H9 (cell line): Measurements from ENCODE around the gene BLOC1S3. TPM values are rescaled to one million over a fixed set of nuclear protein-coding genes. Genes with fewer than 3 reads are reported as not detected.

Experiments
- DNase-seq: peaks from one replicate; pipeline ENCODE4 v3.0.0-alpha.2; 2017
- H2AFZ ChIP-seq: one replicate; pipeline ENCODE4 v1.6.1; 2013; ENCODE audit warnings: mild to moderate bottlenecking, low read length, control low read depth, moderate library complexity
- H2AK5ac ChIP-seq: 2 replicates; pipeline ENCODE4 v1.6.1; 2013; ENCODE audit warnings: low read length, control low read depth, mixed read lengths; ENCODE audit not compliant: insufficient read length
- H2BK120ac ChIP-seq: one replicate; pipeline ENCODE4 v1.6.1; 2013; ENCODE audit warnings: low read depth, mild to moderate bottlenecking, low read length, control low read depth, inconsistent platforms; ENCODE audit not compliant: poor library complexity, severe bottlenecking
- H2BK12ac ChIP-seq: 2 replicates; pipeline ENCODE4 v1.6.1; 2013; ENCODE audit warnings: low read length, control low read depth, mixed read lengths, low read depth; ENCODE audit not compliant: insufficient read length
- H2BK15ac ChIP-seq: 2 replicates; pipeline ENCODE4 v1.6.1; 2013; ENCODE audit warnings: low read depth, low read length, control low read depth
- H2BK20ac ChIP-seq: one replicate; pipeline ENCODE4 v1.6.1; 2013; ENCODE audit warnings: low read depth, mild to moderate bottlenecking, low read length, control low read depth, inconsistent platforms; ENCODE audit not compliant: poor library complexity, severe bottlenecking
- H2BK5ac ChIP-seq: 2 replicates; pipeline ENCODE4 v1.6.1; 2013; ENCODE audit warnings: low read length, control low read depth, mixed read lengths; ENCODE audit not compliant: insufficient read length
- H3K14ac ChIP-seq: 2 replicates; pipeline ENCODE4 v1.6.1; 2013; ENCODE audit warnings: low read length, control low read depth; ENCODE audit not compliant: insufficient read depth
- H3K18ac ChIP-seq: 2 replicates; pipeline ENCODE4 v1.6.1; 2013; ENCODE audit warnings: low read depth, mild to moderate bottlenecking, mixed read lengths, low read length, control low read depth; ENCODE audit not compliant: insufficient read length
- H3K23ac ChIP-seq: 2 replicates; pipeline ENCODE4 v1.6.1; 2013; ENCODE audit warnings: low read length, control low read depth, mixed read lengths, low read depth; ENCODE audit not compliant: insufficient read length
- H3K23me2 ChIP-seq: 2 replicates; pipeline ENCODE4 v1.6.1; 2013; ENCODE audit warnings: low read depth, mild to moderate bottlenecking, mixed read lengths, low read length, control low read depth; ENCODE audit not compliant: insufficient read length, poor library complexity, severe bottlenecking
- H3K27ac ChIP-seq: 2 replicates; pipeline ENCODE4 v1.5.1; 2013; ENCODE audit warnings: low read length, control low read depth, mixed read lengths, low read depth; ENCODE audit not compliant: insufficient read length
- H3K27me3 ChIP-seq: 2 replicates; pipeline ENCODE4 v1.6.1; 2013; ENCODE audit warnings: low read length, control low read depth, inconsistent platforms; ENCODE audit not compliant: insufficient read depth
- H3K4ac ChIP-seq: 2 replicates; pipeline ENCODE4 v1.6.1; 2013; ENCODE audit warnings: low read depth, mild to moderate bottlenecking, control low read depth, inconsistent platforms, low read length, moderate library complexity
- H3K4me1 ChIP-seq: 2 replicates; pipeline ENCODE4 v1.6.1; 2013; ENCODE audit warnings: low read length, control low read depth, inconsistent platforms; ENCODE audit not compliant: insufficient read depth
- H3K4me2 ChIP-seq: 2 replicates; pipeline ENCODE4 v1.6.1; 2013; ENCODE audit warnings: low read length, control low read depth, mixed read lengths; ENCODE audit not compliant: insufficient read length, insufficient read depth
- H3K56ac ChIP-seq: 2 replicates; pipeline ENCODE4 v1.6.1; 2013; ENCODE audit warnings: low read depth, mild to moderate bottlenecking, mixed read lengths, low read length, control low read depth; ENCODE audit not compliant: insufficient read length
- H3K79me1 ChIP-seq: 2 replicates; pipeline ENCODE4 v1.6.1; 2013; ENCODE audit warnings: low read depth, mild to moderate bottlenecking, moderate library complexity, low read length, control low read depth, inconsistent platforms; ENCODE audit not compliant: insufficient read depth, poor library complexity, severe bottlenecking
- H3K79me2 ChIP-seq: 2 replicates; pipeline ENCODE4 v1.6.1; 2013; ENCODE audit warnings: low read length, control low read depth, inconsistent platforms; ENCODE audit not compliant: insufficient read depth
- H3K9ac ChIP-seq: 2 replicates; pipeline ENCODE4 v1.6.1; 2013; ENCODE audit warnings: low read length, control low read depth, mixed read lengths; ENCODE audit not compliant: insufficient read length; ENCODE audit errors: extremely low read depth
- H3K9me3 ChIP-seq: one replicate; pipeline ENCODE4 v1.6.1; 2013; ENCODE audit warnings: low read depth, low read length, inconsistent platforms; ENCODE audit not compliant: control insufficient read depth
- H3T11ph ChIP-seq: one replicate; pipeline ENCODE4 v1.6.1; 2013; ENCODE audit warnings: mild to moderate bottlenecking, low read length, control low read depth, inconsistent platforms
- H4K20me1 ChIP-seq: one replicate; pipeline ENCODE4 v1.6.1; 2013; ENCODE audit not compliant: control insufficient read depth, insufficient read length, insufficient read depth
- H4K5ac ChIP-seq: 2 replicates; pipeline ENCODE4 v1.6.1; 2013; ENCODE audit warnings: low read depth, mild to moderate bottlenecking, mixed read lengths, low read length, control low read depth; ENCODE audit not compliant: insufficient read length
- H4K8ac ChIP-seq: replicated peaks from 2 replicates; pipeline ENCODE4 v1.6.1; 2013; ENCODE audit warnings: low read length, control low read depth, mixed read lengths, low read depth; ENCODE audit not compliant: insufficient read length
- H4K91ac ChIP-seq: 2 replicates; pipeline ENCODE4 v1.6.1; 2013; ENCODE audit warnings: low read depth, mild to moderate bottlenecking, moderate library complexity, mixed read lengths, low read length, control low read depth; ENCODE audit not compliant: insufficient read length
- H3K27ac Mint-ChIP-seq, 3 experiments: 2 replicates in 2 of 3; 3 replicates in 1 of 3; pipeline ENCODE4 v1.8.0; 2020 to 2021; ENCODE audit warnings: mixed read lengths in 3 of 3, mild to moderate bottlenecking in 1 of 3, moderate library complexity in 1 of 3
- H3K27me3 Mint-ChIP-seq: 2 replicates; pipeline ENCODE4 v1.8.0; 2021; ENCODE audit warnings: low read depth, mild to moderate bottlenecking, moderate library complexity, mixed read lengths
- H3K36me3 Mint-ChIP-seq, 3 experiments: 2 replicates in 2 of 3; 3 replicates in 1 of 3; pipeline ENCODE4 v1.8.0; 2020 to 2021; ENCODE audit warnings: low read depth in 3 of 3, mixed read lengths in 3 of 3; ENCODE audit not compliant: insufficient read depth in 1 of 3
- H3K4me1 Mint-ChIP-seq, 2 experiments: 2 replicates each; pipeline ENCODE4 v1.8.0; 2020; ENCODE audit warnings: mixed read lengths in 2 of 2
- H3K4me3 Mint-ChIP-seq, 2 experiments: 2 replicates in 1 of 2; 3 replicates in 1 of 2; pipeline ENCODE4 v1.8.0; 2020 to 2021; ENCODE audit warnings: mild to moderate bottlenecking in 2 of 2, mixed read lengths in 2 of 2, moderate library complexity in 1 of 2
- H3K9me3 Mint-ChIP-seq, 2 experiments: 2 replicates in 1 of 2; 3 replicates in 1 of 2; pipeline ENCODE4 v1.8.0; 2020; ENCODE audit warnings: mild to moderate bottlenecking in 2 of 2, mixed read lengths in 2 of 2, moderate library complexity in 1 of 2
- WGBS: extraction: QIAGEN DNeasy Blood & Tissue Kit; methylation state at CpG from one replicate; pipeline ENCODE4 v1.1.7; 2013; ENCODE audit warnings: missing lambda C conversion rate, low lambda C conversion rate, mixed read lengths; ENCODE audit not compliant: insufficient read length; ENCODE audit errors: extremely low coverage; 5-methylcytosine and 5-hydroxymethylcytosine counted together
- total RNA-seq: library from RNA; stranded (reverse); gene quantifications from 2 replicates; pipeline ENCODE4 v1.2.1, GENCODE V29; 2021
- TF ChIP-seq, protein P1 (sequence below): fragments of 200-600 bp; sonication (generic); conservative IDR thresholded peaks from 3 replicates; pipeline ENCODE4 v1.8.0; 2021; ENCODE audit warnings: antibody characterized with exemption, mild to moderate bottlenecking

BLOC1S3 gene
- total RNA-seq, 1 experiment from 2014 or later = 9.2 TPM

DNA sequence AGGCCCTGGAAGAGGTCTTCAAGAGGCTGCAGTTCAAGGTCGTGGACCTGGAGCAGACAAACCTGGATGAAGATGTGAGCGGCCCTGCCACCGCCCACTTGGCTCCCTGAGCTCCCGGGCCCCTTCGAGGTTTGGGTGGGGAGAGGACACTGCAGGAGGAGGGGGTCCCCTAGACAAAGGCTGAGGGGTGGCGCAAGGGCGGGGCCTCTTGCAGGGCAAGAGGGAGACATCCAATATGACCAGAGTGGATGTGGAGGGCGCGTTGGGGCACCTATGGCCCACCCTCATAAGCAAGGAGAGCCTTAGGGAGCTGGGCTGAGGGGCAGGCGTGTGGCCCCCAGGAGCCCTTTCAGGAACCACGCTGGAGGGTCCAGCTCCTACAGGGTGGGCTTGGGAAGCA is 38.1 kb upstream of the BLOC1S3 start:
- Histone ChIP-seq H3T11ph (no peak overlapping the region), H4K5ac (no peak overlapping the region), H3K4ac (no peak overlapping the region), H2AFZ (no peak overlapping the region), H3K9ac (no peak overlapping the region), H3K9me3 (no peaks in the 10 kb centered on the region), H2BK15ac (no peak overlapping the region), H3K79me2 (no peaks in the 10 kb centered on the region), H4K91ac (no peak overlapping the region), H4K20me1 (no peaks in the 10 kb centered on the region), H3K18ac (no peak overlapping the region), H3K56ac (no peak overlapping the region), H3K27ac (no peak overlapping the region), H3K79me1 (no peaks in the 10 kb centered on the region), H2AK5ac (no peak overlapping the region), H3K4me2 (no peak overlapping the region), H3K4me1 (no peaks in the 10 kb centered on the region), H2BK12ac (no peak overlapping the region), H3K23me2 (no peaks in the 10 kb centered on the region), H2BK20ac (no peak overlapping the region), H4K8ac (no peak overlapping the region), H2BK120ac (no peak overlapping the region), H3K27me3 (no peaks in the 10 kb centered on the region), H3K14ac (no peak overlapping the region; the same call in 1 of the 2 replicates), H3K23ac (no peak overlapping the region), H2BK5ac (no peak overlapping the region)
- Mint-ChIP-seq H3K4me1 (peaks cover 23 to 24% of the 10 kb centered on the region in 2 experiments), H3K36me3 (peaks cover 10 to 27% (median 25%) of the 10 kb centered on the region in 3 experiments; a peak in 6 of 7 replicates), H3K9me3 (no peaks in the 10 kb centered on the region), H3K27ac (peak overlapping the region in 1 of 3 experiments; percentile 90; a peak in 1 of 7 replicates), H3K27me3 (no peaks in the 10 kb centered on the region), H3K4me3 (no peak overlapping the region)
- TF ChIP-seq, protein P1, sequence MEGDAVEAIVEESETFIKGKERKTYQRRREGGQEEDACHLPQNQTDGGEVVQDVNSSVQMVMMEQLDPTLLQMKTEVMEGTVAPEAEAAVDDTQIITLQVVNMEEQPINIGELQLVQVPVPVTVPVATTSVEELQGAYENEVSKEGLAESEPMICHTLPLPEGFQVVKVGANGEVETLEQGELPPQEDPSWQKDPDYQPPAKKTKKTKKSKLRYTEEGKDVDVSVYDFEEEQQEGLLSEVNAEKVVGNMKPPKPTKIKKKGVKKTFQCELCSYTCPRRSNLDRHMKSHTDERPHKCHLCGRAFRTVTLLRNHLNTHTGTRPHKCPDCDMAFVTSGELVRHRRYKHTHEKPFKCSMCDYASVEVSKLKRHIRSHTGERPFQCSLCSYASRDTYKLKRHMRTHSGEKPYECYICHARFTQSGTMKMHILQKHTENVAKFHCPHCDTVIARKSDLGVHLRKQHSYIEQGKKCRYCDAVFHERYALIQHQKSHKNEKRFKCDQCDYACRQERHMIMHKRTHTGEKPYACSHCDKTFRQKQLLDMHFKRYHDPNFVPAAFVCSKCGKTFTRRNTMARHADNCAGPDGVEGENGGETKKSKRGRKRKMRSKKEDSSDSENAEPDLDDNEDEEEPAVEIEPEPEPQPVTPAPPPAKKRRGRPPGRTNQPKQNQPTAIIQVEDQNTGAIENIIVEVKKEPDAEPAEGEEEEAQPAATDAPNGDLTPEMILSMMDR = no peak
- no CpG with 5 or more reads among the region's 11 CpGs for WGBS
- DNase-seq = no peak
